Natural killer cell (primary cell): ENCODE data around the gene TIAM1. TPM values are rescaled to one million over a fixed set of nuclear protein-coding genes. Genes with fewer than 3 reads are reported as not detected.

Experiments used
- ATAC-seq, 3 donors: fragments of 150-1000 bp in 2 of 3; fragments of 200-7000 bp in 1 of 3; cut with Tn5 transposase; 1 replicate in 1 of 3; 2 replicates in 2 of 3; pipeline ENCODE4 v1.10.0; 2021; ENCODE audit warnings: mild to moderate bottlenecking in 2 of 3, moderate library complexity in 2 of 3
- DNase-seq, 2 donors: peaks; one replicate each; pipeline versions ENCODE4 v3.0.0 to v3.0.0-alpha.2; 2013 to 2021; ENCODE audit warnings: mixed read lengths in 1 of 2
- H3K27ac ChIP-seq: one replicate; pipeline ENCODE4 v1.5.1; 2013; ENCODE audit warnings: mild to moderate bottlenecking, low read length
- H3K27me3 ChIP-seq: one replicate; pipeline ENCODE4 v1.6.1; 2013; ENCODE audit warnings: low read length; ENCODE audit not compliant: control insufficient read depth, insufficient read depth
- H3K36me3 ChIP-seq: one replicate; pipeline ENCODE4 v1.6.1; 2013; ENCODE audit warnings: low read length; ENCODE audit not compliant: control insufficient read depth, insufficient read depth
- H3K4me1 ChIP-seq: one replicate; pipeline ENCODE4 v1.6.1; 2013; ENCODE audit warnings: low read length; ENCODE audit not compliant: control insufficient read depth, insufficient read depth
- H3K4me3 ChIP-seq: one replicate; pipeline ENCODE4 v1.5.1; 2013; ENCODE audit warnings: low read length
- H3K9me3 ChIP-seq: one replicate; pipeline ENCODE4 v1.6.1; 2013; ENCODE audit warnings: low read length; ENCODE audit not compliant: control insufficient read depth, insufficient read depth
- H3K27ac Mint-ChIP-seq, 2 donors: one replicate each; pipeline ENCODE4 v1.8.0; 2022; ENCODE audit warnings: mild to moderate bottlenecking in 2 of 2, mixed read lengths in 2 of 2, moderate library complexity in 1 of 2
- H3K27me3 Mint-ChIP-seq, 2 donors: one replicate each; pipeline ENCODE4 v1.8.0; 2022; ENCODE audit warnings: low read depth in 2 of 2, mixed read lengths in 2 of 2
- H3K36me3 Mint-ChIP-seq: one replicate; pipeline ENCODE4 v1.8.0; 2022; ENCODE audit warnings: mixed read lengths
- H3K4me1 Mint-ChIP-seq, 2 donors: one replicate each; pipeline ENCODE4 v1.8.0; 2022; ENCODE audit warnings: mixed read lengths in 2 of 2
- H3K4me3 Mint-ChIP-seq: one replicate; pipeline ENCODE4 v1.8.0; 2022; ENCODE audit warnings: mild to moderate bottlenecking, moderate library complexity, mixed read lengths
- H3K9me3 Mint-ChIP-seq, 2 donors: one replicate each; pipeline ENCODE4 v1.8.0; 2022; ENCODE audit warnings: mixed read lengths in 2 of 2
- WGBS: methylation state at CpG from one replicate; pipeline ENCODE4 v1.1.7; 2013; ENCODE audit warnings: missing lambda C conversion rate; ENCODE audit not compliant: insufficient coverage; 5-methylcytosine and 5-hydroxymethylcytosine counted together
- intact Hi-C: fragments of 100-400 bp; cut with micrococcal nuclease; formaldehyde crosslinking; loops from one replicate; pipeline ENCODE4 v1.14.2; 2022
- total RNA-seq, 4 donors: library from RNA; stranded (reverse); fragments of 120-200 nt in 1 of 4; gene quantifications; one replicate each; pipeline versions ENCODE4 v1.2.3 to v1.2.4, GENCODE V29; 2013 to 2022
- TF ChIP-seq, protein P1 (sequence below): fragments of 200-600 bp; IDR thresholded peaks from one replicate; pipeline ENCODE4 v1.8.0; 2022; ENCODE audit warnings: antibody characterized with exemption

The TIAM1 gene
- total RNA-seq, 3 donors from 2014 or later (not counting 1 experiment from before 2014, with no cell fraction given) = 19.1 to 32.3 (median 19.4) TPM

DNA sequence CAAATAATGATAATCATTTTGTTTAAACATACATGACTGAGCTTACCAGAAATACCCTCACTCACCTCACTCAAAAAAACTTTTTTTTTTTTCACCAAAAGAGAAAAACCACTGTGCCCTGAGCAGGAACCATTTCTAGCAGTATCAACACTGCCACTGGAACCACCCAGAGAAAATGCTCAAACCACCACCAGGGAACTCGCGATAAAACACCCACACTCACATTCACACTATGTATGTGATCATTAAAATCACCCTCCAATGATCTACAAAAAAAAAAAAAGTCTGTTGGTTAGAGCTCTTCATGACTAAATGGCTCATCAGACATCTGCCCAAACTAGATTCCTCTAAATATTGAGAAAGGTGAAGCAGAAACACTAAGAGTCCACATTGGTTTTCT is 11.5 kb downstream of the TIAM1 start:
- no peaks in the 10 kb centered on the region for H3K36me3 ChIP-seq
- intact Hi-C loops = no loop called here
- H3K27me3 ChIP-seq = no peaks in the 10 kb centered on the region
- Mint-ChIP-seq H3K27ac (peak overlapping the region; percentile 44), H3K27me3 (no peaks in the 10 kb centered on the region), H3K36me3 (no peaks in the 10 kb centered on the region), H3K4me3 (peak overlapping the region; percentile 41), H3K9me3 (no peaks in the 10 kb centered on the region), H3K4me1 (peaks cover 33 to 41% of the 10 kb centered on the region in 2 donors)
- no peak overlapping the region for H3K4me3 ChIP-seq
- TF ChIP-seq, protein P1, sequence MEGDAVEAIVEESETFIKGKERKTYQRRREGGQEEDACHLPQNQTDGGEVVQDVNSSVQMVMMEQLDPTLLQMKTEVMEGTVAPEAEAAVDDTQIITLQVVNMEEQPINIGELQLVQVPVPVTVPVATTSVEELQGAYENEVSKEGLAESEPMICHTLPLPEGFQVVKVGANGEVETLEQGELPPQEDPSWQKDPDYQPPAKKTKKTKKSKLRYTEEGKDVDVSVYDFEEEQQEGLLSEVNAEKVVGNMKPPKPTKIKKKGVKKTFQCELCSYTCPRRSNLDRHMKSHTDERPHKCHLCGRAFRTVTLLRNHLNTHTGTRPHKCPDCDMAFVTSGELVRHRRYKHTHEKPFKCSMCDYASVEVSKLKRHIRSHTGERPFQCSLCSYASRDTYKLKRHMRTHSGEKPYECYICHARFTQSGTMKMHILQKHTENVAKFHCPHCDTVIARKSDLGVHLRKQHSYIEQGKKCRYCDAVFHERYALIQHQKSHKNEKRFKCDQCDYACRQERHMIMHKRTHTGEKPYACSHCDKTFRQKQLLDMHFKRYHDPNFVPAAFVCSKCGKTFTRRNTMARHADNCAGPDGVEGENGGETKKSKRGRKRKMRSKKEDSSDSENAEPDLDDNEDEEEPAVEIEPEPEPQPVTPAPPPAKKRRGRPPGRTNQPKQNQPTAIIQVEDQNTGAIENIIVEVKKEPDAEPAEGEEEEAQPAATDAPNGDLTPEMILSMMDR = no peak
- no peaks in the 10 kb centered on the region for H3K9me3 ChIP-seq
- DNase-seq = no peak
- ATAC-seq = peak; percentile 44 to 87 (median 63)
- WGBS = 7% methylated on average over 2 of the region's 2 CpGs
- H3K27ac ChIP-seq = no peak overlapping the region
- H3K4me1 ChIP-seq = peaks cover 14% of the 10 kb centered on the region

DNA sequence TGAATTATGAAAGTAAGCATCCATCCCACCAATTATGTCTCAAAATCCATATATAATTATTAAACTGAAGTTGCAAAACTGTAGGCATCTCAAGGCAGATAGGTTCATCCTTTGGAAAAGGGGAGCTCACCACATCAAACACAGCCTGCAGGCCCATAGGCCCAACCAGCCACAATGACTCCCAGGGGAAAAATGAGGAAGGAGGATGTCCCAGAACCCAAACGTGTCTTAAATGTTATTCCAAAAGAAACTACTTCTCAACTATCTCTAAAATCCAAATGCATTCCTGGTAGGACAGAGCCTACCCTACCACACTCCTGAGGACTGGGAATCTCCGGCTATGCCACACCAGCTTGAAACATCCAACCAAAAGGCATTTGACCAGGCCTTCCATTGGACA is 12.8 kb downstream of the TIAM1 start:
- no peaks in the 10 kb centered on the region for H3K36me3 Mint-ChIP-seq
- H3K4me1 ChIP-seq = peaks cover 27% of the 10 kb centered on the region
- intact Hi-C loops = no loop called here
- no peaks in the 10 kb centered on the region for H3K27me3 ChIP-seq
- ATAC-seq = no peak
- H3K9me3 Mint-ChIP-seq = no peaks in the 10 kb centered on the region
- H3K9me3 ChIP-seq = no peaks in the 10 kb centered on the region
- no peak overlapping the region for H3K4me3 Mint-ChIP-seq
- H3K27ac Mint-ChIP-seq = no peak overlapping the region
- H3K4me1 Mint-ChIP-seq = peaks cover 36 to 44% of the 10 kb centered on the region in 2 donors
- WGBS = 82% methylated on average over 2 of the region's 2 CpGs
- DNase-seq = no peak
- H3K4me3 ChIP-seq = no peak overlapping the region
- no peaks in the 10 kb centered on the region for H3K27me3 Mint-ChIP-seq
- H3K36me3 ChIP-seq = no peaks in the 10 kb centered on the region
- H3K27ac ChIP-seq = no peak overlapping the region
- TF ChIP-seq, protein P1 = no peak

DNA sequence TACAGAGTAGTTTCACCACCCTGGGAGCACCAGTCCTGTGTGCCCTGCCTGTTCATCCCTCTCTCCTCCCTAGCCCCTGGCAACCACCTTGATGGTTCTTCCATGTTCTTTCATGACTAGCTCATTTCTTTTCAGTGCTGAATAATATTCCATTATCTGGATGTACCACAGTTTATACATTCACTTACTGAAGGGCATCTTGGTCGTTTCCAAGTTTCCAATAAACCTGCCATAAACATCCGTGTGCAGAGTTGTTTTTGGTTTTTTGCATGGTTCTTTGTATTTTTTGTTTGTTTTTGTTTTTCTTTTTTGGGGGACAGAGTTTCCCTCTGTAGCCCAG is 13.9 kb downstream of the TIAM1 start:
- intact Hi-C loops = no loop called here
- H3K27me3 ChIP-seq = no peaks in the 10 kb centered on the region
- no peaks in the 10 kb centered on the region for H3K36me3 ChIP-seq
- Mint-ChIP-seq H3K27ac (no peak overlapping the region), H3K36me3 (no peaks in the 10 kb centered on the region), H3K4me3 (no peak overlapping the region), H3K27me3 (no peaks in the 10 kb centered on the region), H3K9me3 (no peaks in the 10 kb centered on the region), H3K4me1 (peaks cover 38 to 50% of the 10 kb centered on the region in 2 donors)
- peaks cover 32% of the 10 kb centered on the region for H3K4me1 ChIP-seq
- no peaks in the 10 kb centered on the region for H3K9me3 ChIP-seq
- no peak overlapping the region for H3K27ac ChIP-seq
- TF ChIP-seq, protein P1 = no peak
- ATAC-seq (no peak), DNase-seq (no peak)
- no peak overlapping the region for H3K4me3 ChIP-seq
- WGBS = no CpG with 5 or more reads among the region's 2 CpGs

GRCh38 chr21:31329456-31330143 is 14.5 kb downstream of the TIAM1 start:
- Mint-ChIP-seq H3K9me3 (no peaks in the 10 kb centered on the region), H3K4me3 (no peak overlapping the region), H3K36me3 (no peaks in the 10 kb centered on the region), H3K27me3 (no peaks in the 10 kb centered on the region), H3K27ac (no peak overlapping the region), H3K4me1 (peaks cover 38 to 50% of the 10 kb centered on the region in 2 donors)
- TF ChIP-seq, protein P1 = no peak
- H3K36me3 ChIP-seq = no peaks in the 10 kb centered on the region
- intact Hi-C loops = no loop called here
- H3K4me1 ChIP-seq = peaks cover 32% of the 10 kb centered on the region
- no peak overlapping the region for H3K4me3 ChIP-seq
- no peaks in the 10 kb centered on the region for H3K27me3 ChIP-seq
- no peak for DNase-seq
- 94% methylated on average over 9 of the region's 9 CpGs for WGBS
- H3K27ac ChIP-seq = no peak overlapping the region
- no peak for ATAC-seq
- no peaks in the 10 kb centered on the region for H3K9me3 ChIP-seq
